Peyer's patch (tissue), 4 donors: ENCODE results near the gene GDAP1L1. TPM values are rescaled to one million over a fixed set of nuclear protein-coding genes. Genes with fewer than 3 reads are reported as not detected.

Experiments
- DNase-seq, 3 donors: peaks; one replicate each; pipeline ENCODE4 v3.0.0-alpha.2; 2017 to 2019
- H3K27ac ChIP-seq, 4 donors: fragments of 200-600 bp; sonication (generic); one replicate each; pipeline ENCODE4 v1.5.1; 2016 to 2019
- H3K27me3 ChIP-seq, 2 donors: fragments of 200-600 bp; sonication (generic); one replicate each; pipeline ENCODE4 v1.5.1; 2019
- H3K36me3 ChIP-seq, 3 donors: fragments of 200-600 bp; sonication (generic); one replicate each; pipeline ENCODE4 v1.5.1; 2016 to 2019
- H3K4me1 ChIP-seq, 4 donors: fragments of 200-600 bp; sonication (generic); one replicate each; pipeline ENCODE4 v1.5.1; 2016 to 2019
- H3K4me3 ChIP-seq, 4 donors: fragments of 200-600 bp; sonication (generic); 1 replicate in 3 of 4; 2 replicates in 1 of 4; pipeline ENCODE4 v1.5.1; 2016 to 2019; ENCODE audit warnings: mild to moderate bottlenecking in 1 of 4
- H3K9me3 ChIP-seq, 4 donors: fragments of 200-600 bp; sonication (generic); one replicate each; pipeline ENCODE4 v1.5.1; 2016 to 2019; ENCODE audit warnings: mild to moderate bottlenecking in 1 of 4
- CTCF ChIP-seq, 6 experiments: fragments of 450-650 bp in 4 of 6; fragments of 200-600 bp in 2 of 6; sonication (generic) in 1 of 6; IDR thresholded peaks; one replicate each; pipeline ENCODE4 v1.5.1; 2017 to 2019; ENCODE audit warnings: antibody characterized with exemption in 6 of 6, mild to moderate bottlenecking in 3 of 6, moderate library complexity in 1 of 6
- POLR2A ChIP-seq, 2 donors: fragments of 450-650 bp; IDR thresholded peaks; one replicate each; pipeline ENCODE4 v1.5.1; 2017; ENCODE audit warnings: antibody characterized with exemption in 2 of 2, mild to moderate bottlenecking in 2 of 2, moderate library complexity in 2 of 2
- total RNA-seq, 4 donors: library from RNA; depleted of rRNA; stranded (reverse); fragments of >200 nt; gene quantifications; one replicate each; pipeline ENCODE4 v1.1.0, GENCODE V29; 2016

The GDAP1L1 gene
- 1 to 10 TPM in 2 of 4 donors, not detected in 2; 1.2 to 2.3 TPM for total RNA-seq

GRCh38 chr20:44247131-44247571 lies at the start of gene GDAP1L1:
GDAP1L1 (plus strand) TSS chr20:44247308; CDS start chr20:44247335, 27 bp downstream.
- no peak within 1 kb of the TSS for H3K27ac ChIP-seq
- no peak within 1 kb of the TSS for H3K4me3 ChIP-seq
- peaks cover 0 to 12% (median 0%) of the 10 kb centered on the region in 4 donors for H3K4me1 ChIP-seq
- H3K36me3 ChIP-seq: no peaks in the 10 kb centered on the region
- TF ChIP-seq CTCF (IDR thresholded peaks at IDR 0.05) (no peak), POLR2A (IDR thresholded peaks at IDR 0.05) (no peak)
- peaks cover 0 to 4% of the 10 kb centered on the region in 2 donors for H3K27me3 ChIP-seq
- H3K9me3 ChIP-seq: no peaks in the 10 kb centered on the region
- DNase-seq: no peak

- H3K27me3 ChIP-seq: no peaks in the 10 kb centered on the region
- TF ChIP-seq CTCF (IDR thresholded peaks at IDR 0.05) (no peak), POLR2A (IDR thresholded peaks at IDR 0.05) (no peak)
Observed at GRCh38 chr20:44198872-44199271, 48.2 kb upstream of the GDAP1L1 start.

GRCh38 chr20:44199877-44200276 lies 47.2 kb upstream of the GDAP1L1 start:
- no peak for TF ChIP-seq POLR2A (IDR thresholded peaks at IDR 0.05)
- TF ChIP-seq CTCF (IDR thresholded peaks at IDR 0.05): no peak
- H3K36me3 ChIP-seq: peaks cover 0 to 79% (median 0%) of the 10 kb centered on the region in 3 donors

More at GRCh38 chr20:44198872-44199271, 48.2 kb upstream of the GDAP1L1 start:
- Histone ChIP-seq H3K36me3 (peaks cover 0 to 74% (median 0%) of the 10 kb centered on the region in 3 donors), H3K4me1 (no peaks in the 10 kb centered on the region), H3K27ac (no peak overlapping the region), H3K9me3 (no peaks in the 10 kb centered on the region), H3K4me3 (no peak overlapping the region)
- DNase-seq: no peak

GRCh38 chr20:44200371-44200770 lies 46.7 kb upstream of the GDAP1L1 start:
- no peak overlapping the region for H3K4me3 ChIP-seq
- no peak for DNase-seq
- no peaks in the 10 kb centered on the region for H3K27me3 ChIP-seq
- peaks cover 0 to 8% (median 0%) of the 10 kb centered on the region in 4 donors for H3K4me1 ChIP-seq
- TF ChIP-seq POLR2A (IDR thresholded peaks at IDR 0.05) (no peak), CTCF (IDR thresholded peaks at IDR 0.05) (no peak)
- no peaks in the 10 kb centered on the region for H3K9me3 ChIP-seq
- H3K27ac ChIP-seq: no peak overlapping the region
- H3K36me3 ChIP-seq: peaks cover 0 to 84% (median 0%) of the 10 kb centered on the region in 3 donors

More at GRCh38 chr20:44199877-44200276, 47.2 kb upstream of the GDAP1L1 start:
- peaks cover 0 to 7% (median 0%) of the 10 kb centered on the region in 4 donors for H3K4me1 ChIP-seq
- no peak overlapping the region for H3K27ac ChIP-seq
- no peaks in the 10 kb centered on the region for H3K27me3 ChIP-seq
- H3K9me3 ChIP-seq: no peaks in the 10 kb centered on the region
- no peak overlapping the region for H3K4me3 ChIP-seq
- no peak for DNase-seq

- TF ChIP-seq CTCF (IDR thresholded peaks at IDR 0.05) (no peak), POLR2A (IDR thresholded peaks at IDR 0.05) (no peak)
- Histone ChIP-seq H3K27ac (no peak overlapping the region), H3K4me3 (no peak overlapping the region), H3K36me3 (peaks cover 0 to 89% (median 0%) of the 10 kb centered on the region in 3 donors), H3K4me1 (peaks cover 0 to 8% (median 0%) of the 10 kb centered on the region in 4 donors), H3K9me3 (no peaks in the 10 kb centered on the region), H3K27me3 (no peaks in the 10 kb centered on the region)
- DNase-seq: no peak
Observed at GRCh38 chr20:44200983-44201382, 46.1 kb upstream of the GDAP1L1 start.
